ENCODE results near the gene FFAR3.

The FFAR3 gene

DNA sequence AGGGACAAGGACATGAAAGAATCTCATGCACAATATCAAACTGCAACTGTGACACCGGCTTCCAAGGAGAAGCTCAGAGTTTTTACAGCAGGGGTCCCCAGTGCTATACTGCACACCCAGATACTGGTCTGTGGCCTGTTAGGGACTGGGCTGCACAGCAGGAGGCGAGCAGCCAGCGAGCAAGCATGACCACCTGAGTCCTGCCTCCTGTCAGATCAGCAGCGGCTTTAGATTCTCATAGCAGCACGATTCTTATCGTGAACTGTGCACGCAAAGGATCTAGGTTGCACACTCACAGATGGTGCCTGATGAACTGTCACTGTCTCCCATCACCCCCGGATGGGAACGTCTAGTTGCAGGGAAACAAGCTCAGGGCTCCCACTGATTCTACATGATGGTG lies 42.4 kb upstream of the FFAR3 start:
- no peak for DNase-seq
- no peaks in the 10 kb centered on the region for H3K9me3 ChIP-seq (ENCODE audit: control insufficient read depth, low read length)
- H3K4me1 ChIP-seq (ENCODE audit: control insufficient read depth, insufficient read depth, low read length, poor library complexity, severe bottlenecking), result peaks cover 5% of the 10 kb centered on the region
- H3K27me3 ChIP-seq (replicated peaks; ENCODE audit: control insufficient read depth, insufficient read depth, low read length, poor library complexity, severe bottlenecking), result no peaks in the 10 kb centered on the region
- H3K36me3 ChIP-seq (ENCODE audit: control insufficient read depth, insufficient read depth, low read length), result no peaks in the 10 kb centered on the region
- H3K4me3 ChIP-seq (ENCODE audit: insufficient read depth, low read depth, low read length, poor library complexity, severe bottlenecking), result no peak overlapping the region
- H3K27ac ChIP-seq (ENCODE audit: insufficient read depth, low read length, poor library complexity, severe bottlenecking), result no peak overlapping the region

DNA sequence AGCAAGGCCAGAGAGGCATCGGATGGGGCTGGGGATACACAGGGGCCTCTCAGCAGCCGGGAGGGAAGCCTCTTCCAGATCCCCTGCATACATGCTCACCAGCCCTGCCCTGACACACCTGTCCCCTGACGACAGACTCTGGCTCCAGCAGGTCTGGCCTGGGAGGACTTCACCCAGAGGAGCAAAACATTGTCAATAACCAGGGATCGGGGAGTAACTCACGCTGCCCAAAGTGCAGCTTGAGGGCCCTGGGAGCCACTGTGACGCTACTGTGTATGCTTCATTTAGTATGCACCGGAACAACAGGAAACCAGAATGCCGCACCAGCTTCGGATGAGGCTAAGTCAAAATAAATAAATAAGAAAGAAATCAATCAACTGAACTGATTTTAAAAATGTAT lies 41.7 kb upstream of the FFAR3 start:
- peaks cover 5% of the 10 kb centered on the region for H3K4me1 ChIP-seq (ENCODE audit: control insufficient read depth, insufficient read depth, low read length, poor library complexity, severe bottlenecking)
- H3K27me3 ChIP-seq (replicated peaks; ENCODE audit: control insufficient read depth, insufficient read depth, low read length, poor library complexity, severe bottlenecking), result no peaks in the 10 kb centered on the region
- no peak for DNase-seq
- no peaks in the 10 kb centered on the region for H3K9me3 ChIP-seq (ENCODE audit: control insufficient read depth, low read length)
- H3K36me3 ChIP-seq (ENCODE audit: control insufficient read depth, insufficient read depth, low read length), result no peaks in the 10 kb centered on the region
- no peak overlapping the region for H3K4me3 ChIP-seq (ENCODE audit: insufficient read depth, low read depth, low read length, poor library complexity, severe bottlenecking)
- no peak overlapping the region for H3K27ac ChIP-seq (ENCODE audit: insufficient read depth, low read length, poor library complexity, severe bottlenecking)

GRCh38 chr19:35317464-35318043 lies 40.7 kb upstream of the FFAR3 start:
- peaks cover 5% of the 10 kb centered on the region for H3K4me1 ChIP-seq (ENCODE audit: control insufficient read depth, insufficient read depth, low read length, poor library complexity, severe bottlenecking)
- DNase-seq, result no peak
- no peak overlapping the region for H3K4me3 ChIP-seq (ENCODE audit: insufficient read depth, low read depth, low read length, poor library complexity, severe bottlenecking)
- no peaks in the 10 kb centered on the region for H3K36me3 ChIP-seq (ENCODE audit: control insufficient read depth, insufficient read depth, low read length)
- H3K27ac ChIP-seq (ENCODE audit: insufficient read depth, low read length, poor library complexity, severe bottlenecking), result no peak overlapping the region
- H3K27me3 ChIP-seq (replicated peaks; ENCODE audit: control insufficient read depth, insufficient read depth, low read length, poor library complexity, severe bottlenecking), result no peaks in the 10 kb centered on the region
- H3K9me3 ChIP-seq (ENCODE audit: control insufficient read depth, low read length), result no peaks in the 10 kb centered on the region

GRCh38 chr19:35318679-35319448 lies 39.4 kb upstream of the FFAR3 start:
- no peak for DNase-seq
- no peak overlapping the region for H3K27ac ChIP-seq (ENCODE audit: insufficient read depth, low read length, poor library complexity, severe bottlenecking)

DNA sequence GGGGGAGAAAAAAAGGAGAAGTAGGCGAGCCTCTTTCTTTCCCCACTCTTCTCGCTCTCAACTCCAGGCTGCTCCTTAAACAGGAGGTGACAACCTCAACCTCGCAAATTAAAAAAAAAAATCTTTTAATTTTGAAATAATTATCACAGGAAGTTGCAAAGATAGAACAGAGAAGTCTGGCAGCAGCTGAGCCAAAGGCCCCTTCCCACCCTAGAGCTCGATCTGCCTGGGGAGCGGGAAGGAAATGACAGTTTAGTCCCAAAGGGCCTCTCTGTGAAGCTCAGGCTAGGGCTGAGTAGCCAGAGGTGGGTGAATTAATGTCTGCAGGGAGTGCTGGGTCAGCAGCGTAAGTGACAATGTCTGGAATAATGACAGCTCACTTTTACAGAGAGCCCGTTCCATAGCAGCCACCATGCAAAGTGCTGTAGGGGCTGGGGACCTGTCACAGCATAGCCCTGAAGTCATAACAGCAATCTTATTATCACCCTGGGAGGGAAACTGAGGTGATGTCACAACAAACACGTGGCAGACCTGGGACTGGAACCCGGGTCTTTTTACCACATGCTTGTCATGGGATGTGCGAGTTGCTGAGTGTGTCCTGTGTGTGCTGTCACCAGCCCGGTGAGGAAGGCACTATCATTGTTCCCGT lies 38.1 kb upstream of the FFAR3 start:
- H3K4me3 ChIP-seq (ENCODE audit: insufficient read depth, low read depth, low read length, poor library complexity, severe bottlenecking), result no peak overlapping the region
- H3K4me1 ChIP-seq (ENCODE audit: control insufficient read depth, insufficient read depth, low read length, poor library complexity, severe bottlenecking), result peaks cover 5% of the 10 kb centered on the region
- no peaks in the 10 kb centered on the region for H3K27me3 ChIP-seq (replicated peaks; ENCODE audit: control insufficient read depth, insufficient read depth, low read length, poor library complexity, severe bottlenecking)
- H3K27ac ChIP-seq (ENCODE audit: insufficient read depth, low read length, poor library complexity, severe bottlenecking), result no peak overlapping the region
- H3K36me3 ChIP-seq (ENCODE audit: control insufficient read depth, insufficient read depth, low read length), result no peaks in the 10 kb centered on the region
- DNase-seq, result no peak
- no peaks in the 10 kb centered on the region for H3K9me3 ChIP-seq (ENCODE audit: control insufficient read depth, low read length)

More at GRCh38 chr19:35318679-35319448, 39.4 kb upstream of the FFAR3 start:
- Histone ChIP-seq H3K9me3 (ENCODE audit: control insufficient read depth, low read length) (no peaks in the 10 kb centered on the region), H3K4me3 (ENCODE audit: insufficient read depth, low read depth, low read length, poor library complexity, severe bottlenecking) (no peak overlapping the region), H3K4me1 (ENCODE audit: control insufficient read depth, insufficient read depth, low read length, poor library complexity, severe bottlenecking) (peaks cover 5% of the 10 kb centered on the region), H3K27me3 (replicated peaks; ENCODE audit: control insufficient read depth, insufficient read depth, low read length, poor library complexity, severe bottlenecking) (no peaks in the 10 kb centered on the region), H3K36me3 (ENCODE audit: control insufficient read depth, insufficient read depth, low read length) (no peaks in the 10 kb centered on the region)

DNA sequence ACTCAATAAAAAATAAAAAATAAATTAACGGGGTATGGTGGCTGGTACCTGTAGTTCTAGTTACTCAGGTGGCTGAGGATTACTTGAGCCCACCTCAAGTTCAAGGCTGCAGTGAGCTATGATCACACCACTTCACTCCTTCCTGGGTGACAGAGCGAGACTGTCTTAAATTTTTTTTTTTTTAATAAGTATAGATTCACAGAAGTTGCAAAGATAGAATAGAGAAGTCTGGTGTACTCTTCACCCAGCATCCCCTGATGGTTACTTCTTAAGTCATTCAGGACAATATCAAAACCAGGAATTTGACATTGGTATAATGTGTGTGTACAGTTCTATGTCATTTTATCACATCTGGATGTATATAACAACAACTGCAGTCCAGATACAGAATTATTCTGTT lies 37.0 kb upstream of the FFAR3 start:
- Histone ChIP-seq H3K36me3 (ENCODE audit: control insufficient read depth, insufficient read depth, low read length) (no peaks in the 10 kb centered on the region), H3K4me3 (ENCODE audit: insufficient read depth, low read depth, low read length, poor library complexity, severe bottlenecking) (no peak overlapping the region), H3K27ac (ENCODE audit: insufficient read depth, low read length, poor library complexity, severe bottlenecking) (no peak overlapping the region), H3K4me1 (ENCODE audit: control insufficient read depth, insufficient read depth, low read length, poor library complexity, severe bottlenecking) (peaks cover 5% of the 10 kb centered on the region), H3K27me3 (replicated peaks; ENCODE audit: control insufficient read depth, insufficient read depth, low read length, poor library complexity, severe bottlenecking) (no peaks in the 10 kb centered on the region), H3K9me3 (ENCODE audit: control insufficient read depth, low read length) (no peaks in the 10 kb centered on the region)
- no peak for DNase-seq

- no peaks in the 10 kb centered on the region for H3K27me3 ChIP-seq (replicated peaks; ENCODE audit: control insufficient read depth, insufficient read depth, low read length, poor library complexity, severe bottlenecking)
- H3K27ac ChIP-seq (ENCODE audit: insufficient read depth, low read length, poor library complexity, severe bottlenecking), result no peak overlapping the region
- H3K9me3 ChIP-seq (ENCODE audit: control insufficient read depth, low read length), result no peaks in the 10 kb centered on the region
- H3K4me3 ChIP-seq (ENCODE audit: insufficient read depth, low read depth, low read length, poor library complexity, severe bottlenecking), result no peak overlapping the region
- no peak for DNase-seq
- H3K36me3 ChIP-seq (ENCODE audit: control insufficient read depth, insufficient read depth, low read length), result no peaks in the 10 kb centered on the region
- H3K4me1 ChIP-seq (ENCODE audit: control insufficient read depth, insufficient read depth, low read length, poor library complexity, severe bottlenecking), result peaks cover 5% of the 10 kb centered on the region
Measured at GRCh38 chr19:35322014-35322413, 36.2 kb upstream of the FFAR3 start.

- no peaks in the 10 kb centered on the region for H3K4me1 ChIP-seq (ENCODE audit: control insufficient read depth, insufficient read depth, low read length, poor library complexity, severe bottlenecking)
Measured at GRCh38 chr19:35327642-35328041, 30.6 kb upstream of the FFAR3 start.

DNA sequence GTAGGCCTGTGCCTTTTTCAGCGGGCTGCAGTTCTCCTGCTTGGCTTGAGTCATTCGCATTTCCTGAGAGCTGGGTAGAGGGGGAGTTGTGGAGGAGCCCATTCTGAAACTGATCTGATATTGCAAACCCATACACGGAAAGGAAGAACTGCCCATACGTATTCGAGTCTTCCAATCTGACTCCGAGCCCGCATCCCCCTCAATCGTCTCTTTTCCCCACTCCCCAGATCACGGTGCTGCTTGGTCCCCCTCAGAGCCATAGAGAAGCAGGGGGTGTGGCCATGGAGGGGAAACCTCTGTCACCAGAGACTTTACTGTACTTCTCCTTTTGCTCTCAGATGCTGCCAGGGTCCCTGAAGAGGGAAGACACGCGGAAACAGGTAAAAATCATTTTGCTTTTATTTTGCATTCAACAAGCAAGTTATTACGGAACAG lies 29.4 kb upstream of the FFAR3 start, which contains the start of gene CD22:
Gene CD22 (plus strand): TSS at position 337 of the 435 bp plus-strand sequence. CDS start 2,854 bp downstream, outside the sequence.
- no peaks in the 10 kb centered on the region for H3K9me3 ChIP-seq (ENCODE audit: control insufficient read depth, low read length)
- no peaks in the 10 kb centered on the region for H3K4me1 ChIP-seq (ENCODE audit: control insufficient read depth, insufficient read depth, low read length, poor library complexity, severe bottlenecking)
- no peaks in the 10 kb centered on the region for H3K27me3 ChIP-seq (replicated peaks; ENCODE audit: control insufficient read depth, insufficient read depth, low read length, poor library complexity, severe bottlenecking)
- no peak within 1 kb of the TSS for H3K4me3 ChIP-seq (ENCODE audit: insufficient read depth, low read depth, low read length, poor library complexity, severe bottlenecking)
- H3K36me3 ChIP-seq (ENCODE audit: control insufficient read depth, insufficient read depth, low read length), result no peaks in the 10 kb centered on the region
- no peak within 1 kb of the TSS for H3K27ac ChIP-seq (ENCODE audit: insufficient read depth, low read length, poor library complexity, severe bottlenecking)
- DNase-seq, result no peak

More at GRCh38 chr19:35327642-35328041, 30.6 kb upstream of the FFAR3 start:
- Histone ChIP-seq H3K36me3 (ENCODE audit: control insufficient read depth, insufficient read depth, low read length) (no peaks in the 10 kb centered on the region), H3K27me3 (replicated peaks; ENCODE audit: control insufficient read depth, insufficient read depth, low read length, poor library complexity, severe bottlenecking) (no peaks in the 10 kb centered on the region), H3K4me3 (ENCODE audit: insufficient read depth, low read depth, low read length, poor library complexity, severe bottlenecking) (no peak overlapping the region), H3K9me3 (ENCODE audit: control insufficient read depth, low read length) (no peaks in the 10 kb centered on the region), H3K27ac (ENCODE audit: insufficient read depth, low read length, poor library complexity, severe bottlenecking) (no peak overlapping the region)
- DNase-seq, result no peak

DNA sequence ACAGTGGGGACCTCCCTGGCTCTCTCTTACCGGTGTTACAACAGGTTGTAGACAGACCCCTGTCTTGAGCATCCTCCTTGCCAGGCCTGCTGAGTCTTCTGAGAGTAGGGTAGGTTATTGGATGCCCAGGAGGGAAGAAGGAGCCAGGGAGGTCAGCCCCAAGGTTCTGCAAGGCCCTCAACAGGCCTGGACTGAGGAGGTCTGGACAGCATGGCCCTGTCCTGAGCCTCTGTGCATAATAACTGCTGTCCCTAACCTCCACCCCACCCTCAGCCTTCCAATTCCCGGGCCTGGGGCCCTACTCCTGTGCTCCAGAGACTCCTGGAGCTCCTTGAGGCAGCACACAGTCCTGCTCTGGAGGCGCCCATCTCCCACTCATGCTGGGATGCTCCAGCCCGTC lies 28.9 kb upstream of the FFAR3 start:
- Histone ChIP-seq H3K4me3 (ENCODE audit: insufficient read depth, low read depth, low read length, poor library complexity, severe bottlenecking) (no peak overlapping the region), H3K4me1 (ENCODE audit: control insufficient read depth, insufficient read depth, low read length, poor library complexity, severe bottlenecking) (no peaks in the 10 kb centered on the region), H3K36me3 (ENCODE audit: control insufficient read depth, insufficient read depth, low read length) (no peaks in the 10 kb centered on the region), H3K9me3 (ENCODE audit: control insufficient read depth, low read length) (no peaks in the 10 kb centered on the region), H3K27me3 (replicated peaks; ENCODE audit: control insufficient read depth, insufficient read depth, low read length, poor library complexity, severe bottlenecking) (no peaks in the 10 kb centered on the region), H3K27ac (ENCODE audit: insufficient read depth, low read length, poor library complexity, severe bottlenecking) (no peak overlapping the region)
- DNase-seq, result no peak
